Right lobe of liver (tissue), 6 donors: ENCODE results near the gene PARD6A. TPM values are rescaled to one million over a fixed set of nuclear protein-coding genes. Genes with fewer than 3 reads are reported as not detected.

Experiments used
- ATAC-seq, 4 donors: fragments of 200-7000 bp; cut with Tn5 transposase; one replicate each; pipeline ENCODE4 v1.9.1; 2020; ENCODE audit warnings: mild to moderate bottlenecking in 4 of 4, moderate library complexity in 4 of 4
- DNase-seq, 3 donors: peaks; one replicate each; pipeline ENCODE4 v3.0.0-alpha.2; 2020
- H3K27ac ChIP-seq, 3 donors: fragments of 200-600 bp; one replicate each; pipeline ENCODE4 v1.8.0; 2022
- H3K27me3 ChIP-seq, 2 donors: fragments of 200-600 bp; one replicate each; pipeline ENCODE4 v1.8.0; 2022
- H3K36me3 ChIP-seq, 4 donors: fragments of 200-600 bp; sonication (generic) in 1 of 4; one replicate each; pipeline versions ENCODE4 v1.5.1 to v1.8.0; 2017 to 2022; ENCODE audit warnings: control low read depth in 1 of 4
- H3K4me1 ChIP-seq, 4 donors: fragments of 200-600 bp; sonication (generic) in 1 of 4; one replicate each; pipeline versions ENCODE4 v1.5.1 to v1.8.0; 2017 to 2022; ENCODE audit warnings: control low read depth in 1 of 4
- H3K4me3 ChIP-seq, 3 donors: fragments of 200-600 bp; one replicate each; pipeline ENCODE4 v1.8.0; 2022
- H3K9me3 ChIP-seq, 4 donors: fragments of 200-600 bp; sonication (generic) in 1 of 4; one replicate each; pipeline versions ENCODE4 v1.5.1 to v1.8.0; 2017 to 2022; ENCODE audit warnings: control low read depth in 1 of 4
- CTCF ChIP-seq, 4 donors: fragments of 200-600 bp in 3 of 4; fragments of 450-650 bp in 1 of 4; IDR thresholded peaks; one replicate each; pipeline versions ENCODE4 v1.5.1 to v1.8.0; 2016 to 2022; ENCODE audit warnings: antibody characterized with exemption in 4 of 4, mild to moderate bottlenecking in 2 of 4
- POLR2A ChIP-seq: fragments of 450-650 bp; IDR thresholded peaks from one replicate; pipeline ENCODE4 v1.6.1; 2017; ENCODE audit warnings: antibody characterized with exemption, mild to moderate bottlenecking
- WGBS: methylation state at CpG from one replicate; pipeline ENCODE4 v1.1.6; 2018; ENCODE audit warnings: low coverage, low lambda C conversion rate; ENCODE audit not compliant: insufficient coverage; ENCODE audit errors: missing lambda C conversion rate; 5-methylcytosine and 5-hydroxymethylcytosine counted together
- intact Hi-C, 2 donors: fragments of 100-400 bp; cut with DNase I; formaldehyde crosslinking; loops; one replicate each; pipeline versions ENCODE4 v1.11.2 to v1.14.1; 2022
- total RNA-seq, 6 experiments: library from RNA; depleted of rRNA in 2 of 6; stranded (reverse); fragments of >200 nt in 2 of 6; fragmentation: NEBNext Ultra II Directional in 3 of 6; extraction: Animal tissue kit (Norgen Biotek cat#: 25700) in 3 of 6; gene quantifications; one replicate each; pipeline versions ENCODE4 v1.1.0 to v1.2.4, GENCODE V29; 2016 to 2023
- donor health status: DM: no; HTN: yes; CAD: no.
- donor health status: DM: no; HTN: no; CAD: no.
- donor health status: DM: no; HTN: no; CAD: no.
- donor health status: DM: no; HTN: yes; CAD: no.
- donor health status: DM: no; HTN: yes; CAD: no.

The PARD6A gene
- total RNA-seq, 6 experiments from 2014 or later = 1.3 to 4.8 (median 2.6) TPM

GRCh38 chr16:67666559-67667452 lies 6.0 kb downstream of the PARD6A start, which contains the start of the genes C16orf86 and ENKD1:
C16orf86 (plus strand) TSS chr16:67666814; CDS start chr16:67666971, 157 bp downstream.
ENKD1 (minus strand) TSS chr16:67666750; CDS start chr16:67666442, 308 bp downstream.
- intact Hi-C loops = no loop called here
- Histone ChIP-seq H3K27ac (peak within 1 kb of the TSS; percentile 88 to 93 (median 91)), H3K4me1 (peaks cover 0 to 30% (median 16%) of the 10 kb centered on the region in 4 donors), H3K27me3 (no peaks in the 10 kb centered on the region), H3K36me3 (no peaks in the 10 kb centered on the region), H3K9me3 (no peaks in the 10 kb centered on the region), H3K4me3 (peak within 1 kb of the TSS; percentile 69 to 94 (median 84))
- peak; percentile 65 to 78 (median 70) for ATAC-seq
- DNase-seq = peak; percentile 90 to 94 (median 92)
- 3% methylated on average over 11 of the region's 78 CpGs for WGBS
- TF ChIP-seq CTCF (IDR thresholded peaks at IDR 0.05) = no peak
- TF ChIP-seq POLR2A = no peak

- intact Hi-C loops = no loop called here
- ATAC-seq = no peak
- no peak for DNase-seq
- Histone ChIP-seq H3K27ac (peak overlapping the region; percentile 88 to 93 (median 91)), H3K4me3 (peak overlapping the region; percentile 69 to 94 (median 84)), H3K27me3 (no peaks in the 10 kb centered on the region), H3K9me3 (no peaks in the 10 kb centered on the region), H3K4me1 (peaks cover 0 to 34% (median 17%) of the 10 kb centered on the region in 4 donors), H3K36me3 (no peaks in the 10 kb centered on the region)
- WGBS = 0% methylated on average over 1 of the region's 10 CpGs
- no peak for TF ChIP-seq POLR2A
- no peak for TF ChIP-seq CTCF (IDR thresholded peaks at IDR 0.05)
These were observed 6.7 kb downstream of the PARD6A start for GRCh38 chr16:67667453-67667816.

- Histone ChIP-seq H3K4me1 (peaks cover 0 to 39% (median 22%) of the 10 kb centered on the region in 4 donors), H3K27ac (peak overlapping the region; percentile 88 to 93 (median 91)), H3K9me3 (no peaks in the 10 kb centered on the region), H3K36me3 (no peaks in the 10 kb centered on the region), H3K4me3 (peak overlapping the region in 2 of 3 donors; percentile 84 to 94), H3K27me3 (no peaks in the 10 kb centered on the region)
- WGBS = 5% methylated on average over 4 of the region's 18 CpGs
- intact Hi-C loops = no loop called here
- ATAC-seq = peak; percentile 69 to 84 (median 76)
- DNase-seq = peak; percentile 84 to 89 (median 86)
- TF ChIP-seq POLR2A (no peak), CTCF (IDR thresholded peaks at IDR 0.05) (peak; percentile 78 to 94 (median 80))
These were observed 7.2 kb downstream of the PARD6A start for GRCh38 chr16:67667817-67668494.

GRCh38 chr16:67668495-67669157 lies 7.9 kb downstream of the PARD6A start:
- TF ChIP-seq POLR2A = no peak
- peak in 2 of 4 donors; percentile 13 to 17 for TF ChIP-seq CTCF (IDR thresholded peaks at IDR 0.05)
- no peak for DNase-seq
- Histone ChIP-seq H3K36me3 (no peaks in the 10 kb centered on the region), H3K4me1 (peaks cover 0 to 43% (median 26%) of the 10 kb centered on the region in 4 donors), H3K27me3 (no peaks in the 10 kb centered on the region), H3K9me3 (no peaks in the 10 kb centered on the region), H3K4me3 (no peak overlapping the region), H3K27ac (peak overlapping the region in 1 of 3 donors; percentile 91)
- intact Hi-C loops = no loop called here
- 33% methylated on average over 1 of the region's 6 CpGs for WGBS
- no peak for ATAC-seq
